T-cell (primary cell): ENCODE results near the gene SH3BP4. TPM values are rescaled to one million over a fixed set of nuclear protein-coding genes. Genes with fewer than 3 reads are reported as not detected.

Source experiments
- ATAC-seq, 4 experiments: fragments of 200-7000 bp in 3 of 4; fragments of 150-1000 bp in 1 of 4; cut with Tn5 transposase; replicated peaks in 1 of 4; 1 replicate in 3 of 4; 2 replicates in 1 of 4; pipeline ENCODE4 v1.10.0; 2021; ENCODE audit warnings: moderate library complexity in 3 of 4, mild to moderate bottlenecking in 2 of 4, moderate number of reproducible peaks in 1 of 4
- CTCF ChIA-PET, 2 donors: fragments of 300-600 bp; sonication (Branson Sonifier 250); formaldehyde crosslinking; loops; one replicate each; lab custom pipeline; 2022; ENCODE audit warnings: antibody characterized with exemption in 2 of 2; lab: Charles Lee
- POLR2A ChIA-PET, 2 donors: fragments of 300-600 bp; sonication (Branson Sonifier 250); formaldehyde crosslinking; loops; one replicate each; lab custom pipeline; 2022; ENCODE audit warnings: antibody characterized with exemption in 2 of 2; lab: Charles Lee
- DNase-seq, 35 experiments: peaks; one replicate each; pipeline versions ENCODE4 v3.0.0 to v3.0.0-alpha.2; 2013 to 2023
- H3K27ac ChIP-seq: one replicate; pipeline ENCODE4 v1.5.1; 2013; ENCODE audit warnings: low read length
- H3K27me3 ChIP-seq, 2 experiments: replicated peaks in 1 of 2; 1 replicate in 1 of 2; 2 replicates in 1 of 2; pipeline versions ENCODE4 v1.6.1 to v1.7.0; 2013; ENCODE audit warnings: low read length in 1 of 2, mixed read lengths in 1 of 2; ENCODE audit not compliant: control insufficient read depth in 2 of 2, insufficient read depth in 2 of 2; ENCODE audit errors: extremely low read depth in 1 of 2
- H3K36me3 ChIP-seq, 2 donors: 1 replicate in 1 of 2; 2 replicates in 1 of 2; pipeline versions ENCODE4 v1.6.1 to v1.7.0; 2013; ENCODE audit warnings: low read length in 1 of 2; ENCODE audit not compliant: control insufficient read depth in 2 of 2, insufficient read depth in 1 of 2; ENCODE audit errors: extremely low read depth in 1 of 2
- H3K4me1 ChIP-seq, 2 experiments: 1 replicate in 1 of 2; 2 replicates in 1 of 2; pipeline versions ENCODE4 v1.6.1 to v1.7.0; 2013; ENCODE audit warnings: low read length in 2 of 2, mixed read lengths in 1 of 2; ENCODE audit not compliant: insufficient read depth in 2 of 2, control insufficient read depth in 1 of 2; ENCODE audit errors: extremely low read depth in 1 of 2
- H3K4me3 ChIP-seq, 2 donors: 1 replicate in 1 of 2; 2 replicates in 1 of 2; pipeline versions ENCODE4 v1.5.1 to v1.7.0; 2013; ENCODE audit warnings: mild to moderate bottlenecking in 2 of 2, low read length in 1 of 2, moderate library complexity in 1 of 2; ENCODE audit not compliant: control insufficient read depth in 1 of 2; ENCODE audit errors: extremely low read depth in 1 of 2
- H3K9me3 ChIP-seq: 2 replicates; pipeline ENCODE4 v1.7.0; 2013
- H3K27ac Mint-ChIP-seq, 2 donors: one replicate each; pipeline ENCODE4 v1.8.0; 2020 to 2021; ENCODE audit warnings: mild to moderate bottlenecking in 2 of 2, mixed read lengths in 2 of 2
- H3K27me3 Mint-ChIP-seq, 2 donors: one replicate each; pipeline ENCODE4 v1.8.0; 2021 to 2022; ENCODE audit warnings: mixed read lengths in 2 of 2
- H3K36me3 Mint-ChIP-seq: one replicate; pipeline ENCODE4 v1.8.0; 2021; ENCODE audit warnings: mixed read lengths
- H3K4me1 Mint-ChIP-seq, 3 donors: one replicate each; pipeline ENCODE4 v1.8.0; 2020 to 2022; ENCODE audit warnings: mixed read lengths in 3 of 3, mild to moderate bottlenecking in 1 of 3
- H3K4me3 Mint-ChIP-seq, 3 donors: one replicate each; pipeline ENCODE4 v1.8.0; 2020 to 2022; ENCODE audit warnings: mild to moderate bottlenecking in 3 of 3, mixed read lengths in 3 of 3, moderate library complexity in 3 of 3
- H3K9me3 Mint-ChIP-seq, 3 donors: one replicate each; pipeline ENCODE4 v1.8.0; 2020 to 2022; ENCODE audit warnings: mixed read lengths in 3 of 3
- WGBS: methylation state at CpG from one replicate; pipeline ENCODE4 v1.1.5; 2013; ENCODE audit warnings: missing lambda C conversion rate; ENCODE audit not compliant: insufficient coverage; 5-methylcytosine and 5-hydroxymethylcytosine counted together
- total RNA-seq, 35 experiments: library from RNA in 6 of 35; stranded (reverse) in 6 of 35; fragments of 120-200 nt in 1 of 35; gene quantifications; one replicate each; pipeline versions ENCODE4 v1.2.1 to v1.2.4 and lab custom pipeline; 2013 to 2026

The SH3BP4 gene
- total RNA-seq, 5 donors from 2014 or later (not counting 1 experiment from before 2014, with no cell fraction given) = 0.14 to 1.3 (median 0.50) TPM

DNA sequence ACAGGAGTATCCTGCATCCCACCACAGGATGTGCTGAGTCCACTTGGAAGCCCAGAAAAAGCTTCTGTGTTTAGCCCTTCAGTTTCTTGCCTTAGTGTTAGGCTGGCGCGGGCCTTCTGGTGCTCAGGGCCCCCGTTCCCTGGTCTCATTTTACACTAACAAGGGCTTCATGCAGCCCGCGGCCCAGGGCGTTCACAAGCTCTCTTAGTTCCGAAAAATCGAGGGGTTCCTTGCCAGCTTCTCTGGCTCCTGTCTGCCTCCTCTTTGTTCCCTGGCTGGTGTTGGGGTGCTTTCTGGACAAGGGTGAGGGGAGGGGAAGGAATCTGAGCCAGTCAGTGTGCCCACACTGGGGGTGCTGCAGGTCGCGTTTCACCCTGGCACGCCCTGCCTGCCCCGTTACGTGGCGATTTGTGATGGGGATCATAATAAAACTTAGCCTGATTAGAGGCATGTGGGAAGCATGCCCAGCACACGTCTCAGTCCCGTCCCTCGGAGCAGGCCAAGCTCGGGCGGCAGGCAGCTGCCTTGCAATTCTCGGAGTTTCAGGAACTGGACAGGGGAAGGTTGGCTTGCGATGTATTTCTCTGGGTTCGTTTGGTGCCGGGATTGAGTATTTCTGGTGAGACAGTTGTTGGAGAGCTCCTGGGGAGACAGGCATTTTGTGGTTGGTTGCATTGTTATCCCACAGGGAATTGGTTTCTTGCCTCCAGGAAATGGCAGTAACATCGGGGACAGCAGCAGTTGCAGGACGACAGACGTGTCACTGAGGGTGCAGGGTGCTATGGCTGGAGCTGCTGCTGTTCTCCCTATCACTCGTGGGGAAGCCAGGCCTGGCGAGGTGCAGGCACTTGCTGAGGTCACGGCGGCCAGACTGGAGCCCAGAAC is 22.9 kb downstream of the SH3BP4 start:
- peaks cover 0 to 29% of the 10 kb centered on the region in 2 experiments for H3K27me3 ChIP-seq
- H3K4me3 ChIP-seq = no peak overlapping the region
- no peaks in the 10 kb centered on the region for H3K9me3 ChIP-seq
- Mint-ChIP-seq H3K4me1 (peaks cover 0 to 4% (median 0%) of the 10 kb centered on the region in 3 donors), H3K36me3 (no peaks in the 10 kb centered on the region), H3K4me3 (no peak overlapping the region), H3K27me3 (peaks cover 9 to 15% of the 10 kb centered on the region in 2 donors), H3K9me3 (peaks cover 0 to 3% (median under 1%) of the 10 kb centered on the region in 3 donors), H3K27ac (no peak overlapping the region)
- CTCF ChIA-PET = no interaction called here
- POLR2A ChIA-PET = no interaction called here
- no peak overlapping the region for H3K27ac ChIP-seq
- no peaks in the 10 kb centered on the region for H3K4me1 ChIP-seq
- no peak for DNase-seq
- no peak for ATAC-seq
- WGBS = 86% methylated on average over 23 of the region's 30 CpGs
- no peaks in the 10 kb centered on the region for H3K36me3 ChIP-seq

GRCh38 chr2:234975611-234976010 is 23.8 kb downstream of the SH3BP4 start:
- Histone ChIP-seq H3K27ac (no peak overlapping the region), H3K36me3 (no peaks in the 10 kb centered on the region), H3K9me3 (no peaks in the 10 kb centered on the region), H3K27me3 (peaks cover 0 to 32% of the 10 kb centered on the region in 2 experiments), H3K4me3 (no peak overlapping the region), H3K4me1 (no peaks in the 10 kb centered on the region)
- POLR2A ChIA-PET = interaction anchor here in 1 of 2 donors (0.6 kb wide), 1 partner anchor 834 kb away, joined by 3 read pairs; no protein-coding TSS in a partner anchor
- Mint-ChIP-seq H3K9me3 (peaks cover 0 to 3% (median 0%) of the 10 kb centered on the region in 3 donors), H3K4me3 (no peak overlapping the region), H3K27me3 (peaks cover 6 to 10% of the 10 kb centered on the region in 2 donors), H3K27ac (no peak overlapping the region), H3K36me3 (no peaks in the 10 kb centered on the region), H3K4me1 (peaks cover 0 to 4% (median 0%) of the 10 kb centered on the region in 3 donors)
- ATAC-seq = no peak
- CTCF ChIA-PET = no interaction called here
- 100% methylated on average over 1 of the region's 1 CpG for WGBS
- DNase-seq = no peak

GRCh38 chr2:234976479-234977227 is 24.8 kb downstream of the SH3BP4 start:
- ATAC-seq (no peak), DNase-seq (no peak)
- H3K4me1 Mint-ChIP-seq = peaks cover 0 to 4% (median 0%) of the 10 kb centered on the region in 3 donors
- H3K4me1 ChIP-seq = no peaks in the 10 kb centered on the region
- 91% methylated on average over 10 of the region's 18 CpGs for WGBS
- peaks cover 0 to 34% of the 10 kb centered on the region in 2 experiments for H3K27me3 ChIP-seq
- ChIA-PET CTCF (no interaction called here), POLR2A (no interaction called here)
- H3K27ac Mint-ChIP-seq = no peak overlapping the region
- H3K4me3 ChIP-seq = no peak overlapping the region
- H3K27me3 Mint-ChIP-seq = peaks cover 6 to 9% of the 10 kb centered on the region in 2 donors
- no peak overlapping the region for H3K27ac ChIP-seq
- H3K4me3 Mint-ChIP-seq = no peak overlapping the region
- no peaks in the 10 kb centered on the region for H3K36me3 ChIP-seq
- peaks cover 0 to 3% (median 0%) of the 10 kb centered on the region in 3 donors for H3K9me3 Mint-ChIP-seq
- H3K9me3 ChIP-seq = no peaks in the 10 kb centered on the region
- no peaks in the 10 kb centered on the region for H3K36me3 Mint-ChIP-seq

DNA sequence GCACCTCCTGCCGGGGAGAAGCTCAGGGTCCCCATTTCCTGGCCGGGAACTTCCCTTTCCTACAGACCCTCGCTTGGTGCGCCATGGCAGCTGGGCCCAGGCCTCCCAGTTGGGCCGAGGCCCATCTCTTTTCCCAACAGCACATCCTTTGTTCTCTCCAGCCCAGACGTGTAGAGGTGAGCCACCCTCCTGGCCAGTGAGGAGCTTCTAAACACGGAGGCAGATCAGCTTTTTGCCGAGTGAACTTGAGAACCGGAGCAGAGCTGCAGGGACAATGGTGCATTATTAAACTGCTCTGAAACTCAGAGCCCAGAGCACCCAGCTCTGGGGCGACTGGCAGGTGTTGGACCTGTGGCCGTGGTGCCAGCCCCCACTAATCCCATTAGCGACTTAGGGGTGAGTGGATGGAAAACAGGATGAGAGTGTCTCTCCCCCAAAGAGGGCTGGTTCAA is 25.4 kb downstream of the SH3BP4 start:
- no peak for ATAC-seq
- WGBS = 78% methylated on average over 9 of the region's 12 CpGs
- Mint-ChIP-seq H3K27me3 (peaks cover 6 to 12% of the 10 kb centered on the region in 2 donors), H3K4me1 (peaks cover 0 to 4% (median 0%) of the 10 kb centered on the region in 3 donors), H3K27ac (no peak overlapping the region), H3K9me3 (peaks cover 0 to 3% (median 0%) of the 10 kb centered on the region in 3 donors), H3K4me3 (no peak overlapping the region), H3K36me3 (no peaks in the 10 kb centered on the region)
- Histone ChIP-seq H3K27me3 (peaks cover 0 to 36% of the 10 kb centered on the region in 2 experiments), H3K9me3 (no peaks in the 10 kb centered on the region), H3K4me3 (no peak overlapping the region), H3K4me1 (no peaks in the 10 kb centered on the region), H3K36me3 (no peaks in the 10 kb centered on the region), H3K27ac (no peak overlapping the region)
- CTCF ChIA-PET = no interaction called here
- no peak for DNase-seq
- POLR2A ChIA-PET = no interaction called here

- H3K4me3 ChIP-seq = no peak overlapping the region
- ATAC-seq = no peak
- no peak for DNase-seq
- Mint-ChIP-seq H3K4me3 (no peak overlapping the region), H3K9me3 (peaks cover 0 to 3% (median 0%) of the 10 kb centered on the region in 3 donors), H3K27me3 (peaks cover under 1 to 8% of the 10 kb centered on the region in 2 donors), H3K36me3 (no peaks in the 10 kb centered on the region), H3K4me1 (peaks cover 0 to 4% (median 0%) of the 10 kb centered on the region in 3 donors), H3K27ac (no peak overlapping the region)
- ChIA-PET POLR2A (no interaction called here), CTCF (no interaction called here)
- H3K4me1 ChIP-seq = no peaks in the 10 kb centered on the region
- H3K36me3 ChIP-seq = no peaks in the 10 kb centered on the region
- WGBS = 70% methylated on average over 22 of the region's 23 CpGs
- H3K9me3 ChIP-seq = no peaks in the 10 kb centered on the region
- H3K27me3 ChIP-seq = peaks cover 0 to 37% of the 10 kb centered on the region in 2 experiments
- no peak overlapping the region for H3K27ac ChIP-seq
These were observed 26.8 kb downstream of the SH3BP4 start for GRCh38 chr2:234978466-234979203.
